Loucy (cell line): ENCODE measurements around the gene MITF.

Experiments used
- H2AFZ ChIP-seq: fragments of 200-600 bp; sonication (generic); 2 replicates; pipeline ENCODE4 v1.6.0; 2016; ENCODE audit warnings: antibody characterized with exemption, mild to moderate bottlenecking, low read length, moderate library complexity
- H3F3A ChIP-seq: fragments of 200-600 bp; 2 replicates; pipeline ENCODE4 v1.6.0; 2016; ENCODE audit warnings: antibody characterized with exemption, low read depth, mild to moderate bottlenecking
- H3K27me3 ChIP-seq: fragments of 200-600 bp; sonication (generic); 2 replicates; pipeline ENCODE4 v1.6.1; 2014; ENCODE audit warnings: low read length, mild to moderate bottlenecking; ENCODE audit not compliant: insufficient read depth, poor library complexity, severe bottlenecking
- H3K36me3 ChIP-seq: fragments of 200-600 bp; sonication (generic); 2 replicates; pipeline ENCODE4 v1.6.1; 2016; ENCODE audit warnings: low read length; ENCODE audit not compliant: insufficient read depth
- H3K4me1 ChIP-seq: fragments of 200-600 bp; sonication (generic); 2 replicates; pipeline ENCODE4 v1.5.1; 2014; ENCODE audit warnings: low read length, mild to moderate bottlenecking; ENCODE audit not compliant: insufficient read depth, poor library complexity, severe bottlenecking
- H3K4me2 ChIP-seq: fragments of 200-600 bp; sonication (generic); 2 replicates; pipeline ENCODE4 v1.6.0; 2014; ENCODE audit warnings: antibody characterized with exemption, low read length, low read depth, mild to moderate bottlenecking; ENCODE audit not compliant: poor library complexity, severe bottlenecking
- H3K4me3 ChIP-seq: fragments of 200-600 bp; sonication (generic); 2 replicates; pipeline ENCODE4 v1.5.1; 2014; ENCODE audit warnings: low read length, mild to moderate bottlenecking, mixed read lengths; ENCODE audit not compliant: poor library complexity, severe bottlenecking
- H3K79me2 ChIP-seq: fragments of 200-600 bp; sonication (generic); 2 replicates; pipeline ENCODE4 v1.6.1; 2014; ENCODE audit warnings: low read length; ENCODE audit not compliant: insufficient read depth
- H3K9ac ChIP-seq: fragments of 200-600 bp; sonication (generic); 2 replicates; pipeline ENCODE4 v1.6.0; 2014; ENCODE audit warnings: mild to moderate bottlenecking, low read depth, low read length, moderate library complexity; ENCODE audit not compliant: poor library complexity, severe bottlenecking
- H3K9me2 ChIP-seq: fragments of 200-600 bp; sonication (generic); replicated peaks from 2 replicates; pipeline ENCODE4 v1.6.1; 2016; ENCODE audit warnings: low read depth, low read length, mixed read lengths
- H3K9me3 ChIP-seq: fragments of 200-600 bp; sonication (generic); 2 replicates; pipeline ENCODE4 v1.6.1; 2014; ENCODE audit warnings: mild to moderate bottlenecking, antibody characterized with exemption, low read length, low read depth; ENCODE audit not compliant: insufficient read depth
- H4K20me1 ChIP-seq: fragments of 200-600 bp; sonication (generic); 2 replicates; pipeline ENCODE4 v1.6.0; 2014; ENCODE audit warnings: antibody characterized with exemption, low read length, mild to moderate bottlenecking; ENCODE audit not compliant: insufficient read depth, poor library complexity, severe bottlenecking
- CTCF ChIP-seq: fragments of 200-600 bp; sonication (generic); conservative IDR thresholded peaks from 2 replicates; pipeline ENCODE4 v1.5.1; 2014; ENCODE audit warnings: mild to moderate bottlenecking, antibody characterized with exemption, low read length
- EZH2phosphoT487 ChIP-seq: fragments of 200-600 bp; IDR thresholded peaks from 2 replicates; pipeline ENCODE4 v1.6.1; 2018; ENCODE audit warnings: antibody characterized with exemption, mild to moderate bottlenecking, moderate library complexity, borderline replicate concordance

MITF gene

GRCh38 chr3:69881756-69882428, 142.6 kb downstream of the MITF start:
- Histone ChIP-seq H3K9me2 (no peaks in the 10 kb centered on the region), H3K9ac (no peak overlapping the region), H3K36me3 (no peaks in the 10 kb centered on the region), H3K4me1 (no peaks in the 10 kb centered on the region), H3K9me3 (no peaks in the 10 kb centered on the region), H3K4me2 (no peak overlapping the region), H3K79me2 (no peaks in the 10 kb centered on the region), H3K4me3 (no peak overlapping the region), H3F3A (no peaks in the 10 kb centered on the region), H2AFZ (no peak overlapping the region), H3K27me3 (no peaks in the 10 kb centered on the region), H4K20me1 (no peaks in the 10 kb centered on the region)
- TF ChIP-seq CTCF (no peak), EZH2phosphoT487 (no peak)

- TF ChIP-seq EZH2phosphoT487 (no peak), CTCF (no peak)
- Histone ChIP-seq H2AFZ (no peak overlapping the region), H3K9me2 (no peaks in the 10 kb centered on the region), H3K79me2 (no peaks in the 10 kb centered on the region), H3K4me1 (no peaks in the 10 kb centered on the region), H3K9me3 (no peaks in the 10 kb centered on the region), H3F3A (no peaks in the 10 kb centered on the region), H3K4me2 (no peak overlapping the region), H4K20me1 (no peaks in the 10 kb centered on the region), H3K27me3 (no peaks in the 10 kb centered on the region), H3K36me3 (no peaks in the 10 kb centered on the region), H3K9ac (no peak overlapping the region), H3K4me3 (no peak overlapping the region)
Measured at GRCh38 chr3:69882560-69882959, 143.3 kb downstream of the MITF start.

- H3K4me1 ChIP-seq = no peaks in the 10 kb centered on the region
- H3K27me3 ChIP-seq = no peaks in the 10 kb centered on the region
- no peaks in the 10 kb centered on the region for H3K36me3 ChIP-seq
- H3K79me2 ChIP-seq = no peaks in the 10 kb centered on the region
- H3K9me2 ChIP-seq = no peaks in the 10 kb centered on the region
- no peak overlapping the region for H2AFZ ChIP-seq
- no peak for TF ChIP-seq EZH2phosphoT487
- no peak for TF ChIP-seq CTCF
- H3F3A ChIP-seq = no peaks in the 10 kb centered on the region
- H3K9me3 ChIP-seq = no peaks in the 10 kb centered on the region
- H3K4me2 ChIP-seq = no peak overlapping the region
- H4K20me1 ChIP-seq = no peaks in the 10 kb centered on the region
- H3K9ac ChIP-seq = no peak overlapping the region
- no peak overlapping the region for H3K4me3 ChIP-seq
Measured at GRCh38 chr3:69888040-69888942, 149.0 kb downstream of the MITF start.
